B cell (primary cell): ENCODE data around the gene SH3YL1. TPM values are rescaled to one million over a fixed set of nuclear protein-coding genes. Genes with fewer than 3 reads are reported as not detected.

ENCODE experiments used
- ATAC-seq: fragments of 200-7000 bp; cut with Tn5 transposase; one replicate; pipeline ENCODE4 v1.10.0; 2021; ENCODE audit warnings: low read depth, mild to moderate bottlenecking, moderate number of reproducible peaks, moderate library complexity
- CTCF ChIA-PET: fragments of 350-600 bp; sonication (Branson Sonifier 250); formaldehyde crosslinking; loops from one replicate; lab custom pipeline; 2021; ENCODE audit warnings: antibody characterized with exemption, inconsistent platforms; lab: Charles Lee
- POLR2A ChIA-PET: fragments of 350-600 bp; sonication (Branson Sonifier 250); formaldehyde crosslinking; loops from one replicate; lab custom pipeline; 2021; ENCODE audit warnings: antibody characterized with exemption; lab: Charles Lee
- DNase-seq: peaks from one replicate; pipeline ENCODE4 v3.0.0; 2013
- H2AFZ ChIP-seq: 2 replicates; pipeline ENCODE4 v1.6.1; 2012; ENCODE audit warnings: mild to moderate bottlenecking, low read depth, low read length; ENCODE audit not compliant: insufficient read depth, poor library complexity, severe bottlenecking
- H3K27ac ChIP-seq, 2 donors: 1 replicate in 1 of 2; 2 replicates in 1 of 2; pipeline ENCODE4 v1.5.1; 2012 to 2013; ENCODE audit warnings: low read length in 2 of 2, mild to moderate bottlenecking in 2 of 2, moderate library complexity in 1 of 2
- H3K27me3 ChIP-seq, 4 experiments: fragments of 200-600 bp in 1 of 4; sonication (generic) in 1 of 4; replicated peaks in 1 of 4; 1 replicate in 2 of 4; 2 replicates in 2 of 4; pipeline versions ENCODE4 v1.6.1 to v1.7.0; 2013 to 2016; ENCODE audit warnings: low read length in 3 of 4, mild to moderate bottlenecking in 2 of 4, mixed read lengths in 1 of 4, moderate library complexity in 1 of 4; ENCODE audit not compliant: insufficient read depth in 4 of 4, control insufficient read depth in 3 of 4; ENCODE audit errors: control extremely low read depth in 1 of 4
- H3K36me3 ChIP-seq, 2 experiments: replicated peaks in 1 of 2; 1 replicate in 1 of 2; 2 replicates in 1 of 2; pipeline versions ENCODE4 v1.6.1 to v1.7.1; 2013; ENCODE audit warnings: low read length in 1 of 2; ENCODE audit not compliant: insufficient read depth in 2 of 2, control insufficient read depth in 1 of 2; ENCODE audit errors: control extremely low read depth in 1 of 2, extremely low read depth in 1 of 2
- H3K4me1 ChIP-seq, 2 donors: fragments of 200-600 bp in 1 of 2; sonication (generic) in 1 of 2; 1 replicate in 1 of 2; 2 replicates in 1 of 2; pipeline versions ENCODE4 v1.5.1 to v1.6.1; 2013 to 2017; ENCODE audit warnings: low read length in 2 of 2; ENCODE audit not compliant: control insufficient read depth in 2 of 2, insufficient read depth in 2 of 2
- H3K4me2 ChIP-seq: replicated peaks from 2 replicates; pipeline ENCODE3; 2012; ENCODE audit warnings: mild to moderate bottlenecking, low read depth, low read length; ENCODE audit not compliant: poor library complexity, severe bottlenecking
- H3K4me3 ChIP-seq, 5 experiments: fragments of 200-600 bp in 1 of 5; sonication (generic) in 1 of 5; 1 replicate in 3 of 5; 2 replicates in 2 of 5; pipeline versions ENCODE4 v1.5.1 to v1.7.0; 2011 to 2016; ENCODE audit warnings: low read length in 4 of 5, mild to moderate bottlenecking in 4 of 5, low read depth in 2 of 5, control low read depth in 1 of 5, moderate library complexity in 1 of 5; ENCODE audit not compliant: insufficient read depth in 1 of 5; ENCODE audit errors: control extremely low read depth in 1 of 5, extremely low read depth in 1 of 5
- H3K79me2 ChIP-seq: fragments of 200-600 bp; sonication (generic); one replicate; pipeline ENCODE4 v1.6.0; 2016; ENCODE audit warnings: low read length; ENCODE audit not compliant: control insufficient read depth, insufficient read depth
- H3K9ac ChIP-seq: fragments of 200-600 bp; sonication (generic); 2 replicates; pipeline ENCODE4 v1.6.1; 2017; ENCODE audit warnings: mild to moderate bottlenecking, low read length, moderate library complexity
- H3K9me3 ChIP-seq, 3 donors: one replicate each; pipeline versions ENCODE4 v1.6.1 to v1.7.1; 2013; ENCODE audit warnings: low read length in 2 of 3; ENCODE audit not compliant: control insufficient read depth in 2 of 3, insufficient read depth in 1 of 3; ENCODE audit errors: control extremely low read depth in 1 of 3
- H4K20me1 ChIP-seq: 2 replicates; pipeline ENCODE4 v1.6.0; 2012; ENCODE audit warnings: mild to moderate bottlenecking, low read length; ENCODE audit not compliant: insufficient read depth, control insufficient read depth, poor library complexity, severe bottlenecking
- H3K27ac Mint-ChIP-seq: one replicate; pipeline ENCODE4 v1.8.0; 2021; ENCODE audit warnings: mixed read lengths
- H3K27me3 Mint-ChIP-seq: one replicate; pipeline ENCODE4 v1.8.0; 2021; ENCODE audit warnings: mixed read lengths
- H3K4me1 Mint-ChIP-seq: one replicate; pipeline ENCODE4 v1.8.0; 2021; ENCODE audit warnings: mixed read lengths
- H3K4me3 Mint-ChIP-seq: one replicate; pipeline ENCODE4 v1.8.0; 2021; ENCODE audit warnings: mixed read lengths
- H3K9me3 Mint-ChIP-seq: one replicate; pipeline ENCODE4 v1.8.0; 2022; ENCODE audit warnings: mixed read lengths; ENCODE audit not compliant: insufficient read depth
- EZH2 ChIP-seq: IDR thresholded peaks from 2 replicates; pipeline ENCODE4 v1.6.1; 2012; ENCODE audit warnings: borderline replicate concordance, low read depth, mild to moderate bottlenecking, moderate library complexity, low read length; ENCODE audit not compliant: insufficient read depth, poor library complexity, severe bottlenecking
- WGBS: methylation state at CpG from one replicate; pipeline ENCODE4 v1.1.5; 2013; ENCODE audit warnings: missing lambda C conversion rate; ENCODE audit not compliant: insufficient coverage; 5-methylcytosine and 5-hydroxymethylcytosine counted together
- intact Hi-C: fragments of 100-400 bp; cut with micrococcal nuclease; formaldehyde crosslinking; loops from one replicate; pipeline ENCODE4 v1.10.0; 2022
- polyA plus RNA-seq: library from polyadenylated mRNA; depleted of rRNA; stranded (reverse); fragments of >200 nt; gene quantifications from 2 replicates; pipeline ENCODE4 v1.2.3, GENCODE V29; 2012
- total RNA-seq, 2 donors: library from RNA; stranded (reverse); fragments of 120-200 nt in 1 of 2; gene quantifications; 1 replicate in 1 of 2; 2 replicates in 1 of 2; pipeline versions ENCODE4 v1.2.3 to v1.2.4, GENCODE V29; 2013 to 2022
- TF ChIP-seq, protein P1 (sequence below): fragments of 200-600 bp; IDR thresholded peaks from one replicate; pipeline ENCODE4 v1.8.0; 2022; ENCODE audit warnings: antibody characterized with exemption, mild to moderate bottlenecking

Gene SH3YL1
- total and polyA plus RNA-seq, 2 donors (not counting 1 experiment from before 2014, with no cell fraction given): 33.2 to 48.4 TPM

- ATAC-seq: no peak
- peaks cover 8% of the 10 kb centered on the region for H3K79me2 ChIP-seq
- Mint-ChIP-seq H3K4me3 (no peak overlapping the region), H3K9me3 (peaks cover 2% of the 10 kb centered on the region), H3K4me1 (peaks cover 17% of the 10 kb centered on the region), H3K27me3 (no peaks in the 10 kb centered on the region), H3K27ac (no peak overlapping the region)
- no peak for DNase-seq
- ChIA-PET CTCF (interaction anchor here (1.0 to 1.6 kb wide), 2 partner anchors 14 to 205 kb away, joined by 3 to 7 read pairs; no protein-coding TSS in a partner anchor), POLR2A (no interaction called here)
- peaks cover 12 to 18% of the 10 kb centered on the region in 2 donors for H3K4me1 ChIP-seq
- H3K4me2 ChIP-seq: no peak overlapping the region
- H3K27me3 ChIP-seq: no peaks in the 10 kb centered on the region
- intact Hi-C loops: loop anchor here (10.0 kb wide), 1 partner anchor 204 kb away; no protein-coding TSS in a partner anchor
- 96% methylated on average over 5 of the region's 6 CpGs for WGBS
- H3K9me3 ChIP-seq: peaks cover 0 to 2% (median 0%) of the 10 kb centered on the region in 3 donors
- H2AFZ ChIP-seq: no peak overlapping the region
- no peaks in the 10 kb centered on the region for H4K20me1 ChIP-seq
- no peak overlapping the region for H3K27ac ChIP-seq
- peaks cover 0 to 3% of the 10 kb centered on the region in 2 experiments for H3K36me3 ChIP-seq
- no peak for TF ChIP-seq EZH2
- TF ChIP-seq, protein P1, sequence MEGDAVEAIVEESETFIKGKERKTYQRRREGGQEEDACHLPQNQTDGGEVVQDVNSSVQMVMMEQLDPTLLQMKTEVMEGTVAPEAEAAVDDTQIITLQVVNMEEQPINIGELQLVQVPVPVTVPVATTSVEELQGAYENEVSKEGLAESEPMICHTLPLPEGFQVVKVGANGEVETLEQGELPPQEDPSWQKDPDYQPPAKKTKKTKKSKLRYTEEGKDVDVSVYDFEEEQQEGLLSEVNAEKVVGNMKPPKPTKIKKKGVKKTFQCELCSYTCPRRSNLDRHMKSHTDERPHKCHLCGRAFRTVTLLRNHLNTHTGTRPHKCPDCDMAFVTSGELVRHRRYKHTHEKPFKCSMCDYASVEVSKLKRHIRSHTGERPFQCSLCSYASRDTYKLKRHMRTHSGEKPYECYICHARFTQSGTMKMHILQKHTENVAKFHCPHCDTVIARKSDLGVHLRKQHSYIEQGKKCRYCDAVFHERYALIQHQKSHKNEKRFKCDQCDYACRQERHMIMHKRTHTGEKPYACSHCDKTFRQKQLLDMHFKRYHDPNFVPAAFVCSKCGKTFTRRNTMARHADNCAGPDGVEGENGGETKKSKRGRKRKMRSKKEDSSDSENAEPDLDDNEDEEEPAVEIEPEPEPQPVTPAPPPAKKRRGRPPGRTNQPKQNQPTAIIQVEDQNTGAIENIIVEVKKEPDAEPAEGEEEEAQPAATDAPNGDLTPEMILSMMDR: no peak
- no peak overlapping the region for H3K4me3 ChIP-seq
- H3K9ac ChIP-seq: no peak overlapping the region
Observed at GRCh38 chr2:260507-261161, 3.2 kb downstream of the SH3YL1 start.

DNA sequence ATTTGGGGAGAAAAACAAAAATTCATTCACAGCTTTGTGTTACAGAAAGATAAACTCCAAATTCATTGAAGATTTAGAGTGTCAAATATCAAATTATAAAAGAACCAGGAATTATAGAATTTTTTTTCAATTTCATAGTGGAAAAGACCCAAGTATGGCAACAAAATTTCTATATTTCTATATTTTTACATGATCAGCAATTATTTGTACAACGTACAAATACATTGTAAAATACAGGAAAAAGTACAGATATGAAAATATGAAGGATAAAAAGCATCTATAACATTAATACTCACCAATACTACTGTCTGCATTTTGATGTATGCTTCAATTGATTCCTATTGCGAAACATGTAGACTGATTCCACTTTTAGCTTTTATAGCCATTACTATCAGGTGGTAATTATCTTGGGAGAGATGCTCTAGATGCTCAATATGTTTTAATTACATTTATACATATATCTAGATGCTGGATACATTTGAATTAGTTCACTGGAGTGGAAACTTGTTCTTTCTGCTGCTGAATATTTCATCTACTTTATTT, 4.0 kb downstream of the SH3YL1 start:
- Histone ChIP-seq H3K9me3 (peaks cover 0 to 2% (median 0%) of the 10 kb centered on the region in 3 donors), H3K4me1 (peaks cover 7 to 12% of the 10 kb centered on the region in 2 donors), H3K79me2 (peaks cover under 1% of the 10 kb centered on the region), H3K27me3 (no peaks in the 10 kb centered on the region), H3K36me3 (peaks cover 0 to 3% of the 10 kb centered on the region in 2 experiments), H4K20me1 (no peaks in the 10 kb centered on the region), H3K9ac (no peak overlapping the region), H3K4me2 (no peak overlapping the region), H3K4me3 (no peak overlapping the region), H3K27ac (no peak overlapping the region), H2AFZ (no peak overlapping the region)
- intact Hi-C loops: loop anchor here (10.0 kb wide), 1 partner anchor 205 kb away; no protein-coding TSS in a partner anchor
- H3K9me3 Mint-ChIP-seq: peaks cover 2% of the 10 kb centered on the region
- no peak for DNase-seq
- no peaks in the 10 kb centered on the region for H3K27me3 Mint-ChIP-seq
- POLR2A ChIA-PET: no interaction called here
- H3K4me3 Mint-ChIP-seq: no peak overlapping the region
- no CpG with 5 or more reads among the region's 2 CpGs for WGBS
- H3K27ac Mint-ChIP-seq: no peak overlapping the region
- ATAC-seq: no peak
- CTCF ChIA-PET: interaction anchor here (1.7 kb wide), 1 partner anchor 13 kb away, joined by 9 read pairs; no protein-coding TSS in a partner anchor
- TF ChIP-seq, protein P1: no peak
- no peak for TF ChIP-seq EZH2
- H3K4me1 Mint-ChIP-seq: peaks cover 10% of the 10 kb centered on the region
